ENCODE measurements around the gene CNTNAP4.

Gene CNTNAP4

GRCh38 chr16:76378020-76378419 is 100.8 kb downstream of the CNTNAP4 start:
- TF ChIP-seq, protein P1, sequence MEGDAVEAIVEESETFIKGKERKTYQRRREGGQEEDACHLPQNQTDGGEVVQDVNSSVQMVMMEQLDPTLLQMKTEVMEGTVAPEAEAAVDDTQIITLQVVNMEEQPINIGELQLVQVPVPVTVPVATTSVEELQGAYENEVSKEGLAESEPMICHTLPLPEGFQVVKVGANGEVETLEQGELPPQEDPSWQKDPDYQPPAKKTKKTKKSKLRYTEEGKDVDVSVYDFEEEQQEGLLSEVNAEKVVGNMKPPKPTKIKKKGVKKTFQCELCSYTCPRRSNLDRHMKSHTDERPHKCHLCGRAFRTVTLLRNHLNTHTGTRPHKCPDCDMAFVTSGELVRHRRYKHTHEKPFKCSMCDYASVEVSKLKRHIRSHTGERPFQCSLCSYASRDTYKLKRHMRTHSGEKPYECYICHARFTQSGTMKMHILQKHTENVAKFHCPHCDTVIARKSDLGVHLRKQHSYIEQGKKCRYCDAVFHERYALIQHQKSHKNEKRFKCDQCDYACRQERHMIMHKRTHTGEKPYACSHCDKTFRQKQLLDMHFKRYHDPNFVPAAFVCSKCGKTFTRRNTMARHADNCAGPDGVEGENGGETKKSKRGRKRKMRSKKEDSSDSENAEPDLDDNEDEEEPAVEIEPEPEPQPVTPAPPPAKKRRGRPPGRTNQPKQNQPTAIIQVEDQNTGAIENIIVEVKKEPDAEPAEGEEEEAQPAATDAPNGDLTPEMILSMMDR (IDR thresholded peaks at IDR 0.05; ENCODE audit: low read depth, low read length) = no peak
- no peak overlapping the region for H3K4me3 ChIP-seq (replicated peaks in 1 of 2; ENCODE audit: low read depth in 2 of 2, low read length in 2 of 2)
- DNase-seq (ENCODE audit: low read depth in 2 of 2) = no peak

GRCh38 chr16:76381096-76381495 is 103.9 kb downstream of the CNTNAP4 start:
- DNase-seq (ENCODE audit: low read depth in 2 of 2) = peak in 1 of 2 donors; percentile 11
- TF ChIP-seq, protein P1 (IDR thresholded peaks at IDR 0.05; ENCODE audit: low read depth, low read length) = no peak
- H3K4me3 ChIP-seq (replicated peaks in 1 of 2; ENCODE audit: low read depth in 2 of 2, low read length in 2 of 2) = no peak overlapping the region

GRCh38 chr16:76385601-76386230 is 108.5 kb downstream of the CNTNAP4 start:
- no peak for DNase-seq (ENCODE audit: low read depth in 2 of 2)
- TF ChIP-seq, protein P1 (IDR thresholded peaks at IDR 0.05; ENCODE audit: low read depth, low read length) = no peak
- no peak overlapping the region for H3K4me3 ChIP-seq (replicated peaks in 1 of 2; ENCODE audit: low read depth in 2 of 2, low read length in 2 of 2)

DNA sequence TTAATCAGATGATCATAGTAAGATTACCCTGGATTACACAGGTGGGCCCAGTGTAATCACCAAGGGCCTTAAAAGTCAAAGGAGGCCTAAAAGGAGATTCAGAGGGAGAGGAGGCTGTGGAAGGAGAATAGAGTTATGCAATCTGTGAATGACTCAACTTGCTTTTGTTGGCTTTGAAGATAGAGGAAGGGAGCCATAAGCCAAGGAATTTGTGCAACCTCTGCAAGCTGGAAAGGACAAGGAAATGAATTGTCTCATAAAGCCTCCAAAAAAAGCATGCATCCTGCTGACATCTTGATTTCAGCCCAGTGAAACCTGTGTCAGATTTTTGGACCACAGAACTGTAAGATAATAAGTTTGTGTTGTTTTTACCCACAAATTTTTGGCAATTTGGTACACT is 109.6 kb downstream of the CNTNAP4 start:
- peak; percentile 81 to 91 for DNase-seq (ENCODE audit: low read depth in 2 of 2)
- TF ChIP-seq, protein P1 (IDR thresholded peaks at IDR 0.05; ENCODE audit: low read depth, low read length) = no peak
- no peak overlapping the region for H3K4me3 ChIP-seq (replicated peaks in 1 of 2; ENCODE audit: low read depth in 2 of 2, low read length in 2 of 2)

GRCh38 chr16:76387994-76388393 is 110.8 kb downstream of the CNTNAP4 start:
- TF ChIP-seq, protein P1 (IDR thresholded peaks at IDR 0.05; ENCODE audit: low read depth, low read length) = no peak
- no peak for DNase-seq (ENCODE audit: low read depth in 2 of 2)
- no peak overlapping the region for H3K4me3 ChIP-seq (replicated peaks in 1 of 2; ENCODE audit: low read depth in 2 of 2, low read length in 2 of 2)

GRCh38 chr16:76389126-76389525 is 111.9 kb downstream of the CNTNAP4 start:
- no peak overlapping the region for H3K4me3 ChIP-seq (replicated peaks in 1 of 2; ENCODE audit: low read depth in 2 of 2, low read length in 2 of 2)
- TF ChIP-seq, protein P1 (IDR thresholded peaks at IDR 0.05; ENCODE audit: low read depth, low read length) = no peak
- peak in 1 of 2 donors; percentile 15 for DNase-seq (ENCODE audit: low read depth in 2 of 2)

GRCh38 chr16:76390476-76390875 is 113.3 kb downstream of the CNTNAP4 start:
- TF ChIP-seq, protein P1 (IDR thresholded peaks at IDR 0.05; ENCODE audit: low read depth, low read length) = no peak
- no peak for DNase-seq (ENCODE audit: low read depth in 2 of 2)
- H3K4me3 ChIP-seq (replicated peaks in 1 of 2; ENCODE audit: low read depth in 2 of 2, low read length in 2 of 2) = no peak overlapping the region
